Upper lobe of left lung (tissue), 4 donors: ENCODE data around the gene PRKCQ.

ENCODE experiments used
- CTCF ChIP-seq, 6 experiments: fragments of 450-650 bp in 4 of 6; fragments of 200-600 bp in 2 of 6; sonication (generic) in 2 of 6; IDR thresholded peaks; one replicate each; pipeline ENCODE4 v1.5.1; 2016 to 2019; ENCODE audit warnings: antibody characterized with exemption in 6 of 6
- POLR2A ChIP-seq, 4 donors: fragments of 450-650 bp; IDR thresholded peaks; one replicate each; pipeline ENCODE4 v1.5.1; 2016 to 2017; ENCODE audit warnings: antibody characterized with exemption in 4 of 4, mild to moderate bottlenecking in 2 of 4

DNA sequence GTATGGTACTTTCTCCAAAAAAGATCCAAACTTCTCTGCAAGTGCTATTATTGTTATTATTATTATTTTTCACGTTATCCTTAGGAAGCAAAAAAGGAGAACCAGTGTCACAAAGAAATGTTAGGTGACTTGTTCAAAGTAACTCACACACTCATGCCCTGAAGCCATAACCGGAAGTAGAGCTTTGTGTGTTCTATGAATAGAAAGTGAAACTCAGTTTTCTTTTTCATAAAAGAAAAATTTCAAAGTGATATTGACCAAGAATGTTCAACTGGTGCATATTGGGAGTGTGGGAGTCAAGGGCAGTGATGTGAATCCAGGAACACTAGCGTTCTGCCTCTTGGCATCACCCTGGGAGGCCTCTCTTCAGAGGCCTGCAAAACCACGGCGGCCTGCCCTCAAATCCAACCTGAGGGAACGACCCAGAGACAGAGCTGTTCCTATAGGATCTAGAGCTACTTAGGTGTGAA lies 106.1 kb downstream of the PRKCQ start:
- TF ChIP-seq CTCF (IDR thresholded peaks at IDR 0.05) (no peak), POLR2A (IDR thresholded peaks at IDR 0.05) (no peak)
